ENCODE results near the gene ELMO1.

- TF ChIP-seq POLR2A (IDR thresholded peaks at IDR 0.05; ENCODE audit: extremely low read depth, insufficient read length), result no peak
- no peak for TF ChIP-seq CTCF (IDR thresholded peaks at IDR 0.05; ENCODE audit: low read depth, low read length)
Observed at GRCh38 chr7:37385787-37386186, 62.9 kb downstream of the ELMO1 start.

Measured in NB4 (cell line).